ENCODE measurements around the gene ZNF571.

Gene ZNF571

GRCh38 chr19:37594304-37594981 is at the start of gene ZNF571, which contains the start of gene ZNF540:
Gene ZNF571 (minus strand): TSS chr19:37594792. CDS start chr19:37586676, 8,116 bp downstream.
Gene ZNF540 (plus strand): TSS chr19:37594876. CDS start chr19:37598448, 3,572 bp downstream.
- Histone ChIP-seq H3K36me3 (ENCODE audit: control insufficient read depth in 2 of 2, insufficient read depth in 1 of 2, low read length in 2 of 2) (peaks cover 8 to 23% of the 10 kb centered on the region in 2 experiments), H3K4me3 (ENCODE audit: low read depth, low read length) (peak within 1 kb of the TSS; percentile 71), H3K27ac (ENCODE audit: extremely low read depth, low read depth, low read length) (peak within 1 kb of the TSS; percentile 87), H3K9me3 (ENCODE audit: control insufficient read depth, insufficient read depth, low read depth, low read length) (peaks cover 8% of the 10 kb centered on the region), H3K4me1 (ENCODE audit: control insufficient read depth, insufficient read depth, low read length) (0 out of 2 replicates have a peak, but pooled peaks cover 5% of the 10 kb centered on the region)
- CTCF ChIA-PET, result interaction anchor here (0.7 to 0.8 kb wide), 2 partner anchors 125 to 1216 kb away, joined by 5 read pairs; partner anchors contain the start of genes ZFP14 and ZNF607
- POLR2A ChIA-PET, result interaction anchor here (0.5 to 2.4 kb wide), 32 partner anchors 11 to 1910 kb away, joined by 3 to 29 read pairs (median 6); partner anchors contain the start of genes FAM98C, PSMD8, SIPA1L3 and WDR87
- TF ChIP-seq ZNF530 (tag by site-specific recombination; IDR thresholded peaks at IDR 0.05; ENCODE audit: low read depth) (0 out of 2 replicates have a peak, but pooled peaks have one; percentile 57), ZNF548 (tag by site-specific recombination; IDR thresholded peaks at IDR 0.05) (peak; percentile 88), ZNF777 (tag by site-specific recombination; IDR thresholded peaks at IDR 0.05; ENCODE audit: borderline replicate concordance) (peak; percentile 95), ZEB2 (tag by site-specific recombination; IDR thresholded peaks at IDR 0.05) (peak; percentile 100), ZNF600 (tag by site-specific recombination; IDR thresholded peaks at IDR 0.05) (peak; percentile 100), GLI2 (tag by site-specific recombination; IDR thresholded peaks at IDR 0.05; ENCODE audit: borderline replicate concordance, low read depth) (no peak), ZNF473 (tag by site-specific recombination; IDR thresholded peaks at IDR 0.05) (peak; percentile 86; the same call in 1 of the 2 replicates), ZNF513 (tag by site-specific recombination; IDR thresholded peaks at IDR 0.05) (peak; percentile 59; the same call in 1 of the 2 replicates), ZNF140 (tag by site-specific recombination; IDR thresholded peaks at IDR 0.05) (no peak), ZNF248 (tag by site-specific recombination; IDR thresholded peaks at IDR 0.05) (peak; percentile 86), ZNF335 (tag by site-specific recombination; conservative IDR thresholded peaks at IDR 0.05) (peak; percentile 97), GFI1B (tag by site-specific recombination; IDR thresholded peaks at IDR 0.05) (peak; percentile 83; the same call in 1 of the 2 replicates), ZNF362 (tag by site-specific recombination; IDR thresholded peaks at IDR 0.05) (peak; percentile 81), ZNF16 (tag by site-specific recombination; IDR thresholded peaks at IDR 0.05; ENCODE audit: low read depth) (no peak; the same call in 1 of the 2 replicates), ZNF549 (tag by site-specific recombination; IDR thresholded peaks at IDR 0.05) (no peak), ZNF623 (tag by site-specific recombination; IDR thresholded peaks at IDR 0.05) (peak; percentile 57; the same call in 1 of the 2 replicates), ZNF354C (tag by site-specific recombination; IDR thresholded peaks at IDR 0.05; ENCODE audit: borderline replicate concordance, low read depth) (no peak), ZNF433 (tag by site-specific recombination; IDR thresholded peaks at IDR 0.05; ENCODE audit: low read depth) (no peak), ZNF132 (tag by site-specific recombination; IDR thresholded peaks at IDR 0.05; ENCODE audit: borderline replicate concordance) (no peak), ZNF184 (tag by site-specific recombination; IDR thresholded peaks at IDR 0.05) (peak; percentile 87), ZNF518A (tag by site-specific recombination; conservative IDR thresholded peaks at IDR 0.05; ENCODE audit: low read depth) (peak; percentile 77; the same call in 1 of the 2 replicates), GLIS2 (tag by site-specific recombination; IDR thresholded peaks at IDR 0.05) (peak; percentile 69; the same call in 1 of the 2 replicates), KLF9 (tag by site-specific recombination; IDR thresholded peaks at IDR 0.05; ENCODE audit: low read depth) (peak; percentile 99), GLIS1 (tag by site-specific recombination; IDR thresholded peaks at IDR 0.05) (peak; percentile 71), ZNF521 (tag by site-specific recombination; IDR thresholded peaks at IDR 0.05) (no peak), ZBTB21 (tag by site-specific recombination; IDR thresholded peaks at IDR 0.05) (peak; percentile 84), ZNF670 (tag by site-specific recombination; IDR thresholded peaks at IDR 0.05; ENCODE audit: low read depth) (no peak), ZNF146 (tag by site-specific recombination; IDR thresholded peaks at IDR 0.05) (peak; percentile 96)
- TF ChIP-seq, protein P1, sequence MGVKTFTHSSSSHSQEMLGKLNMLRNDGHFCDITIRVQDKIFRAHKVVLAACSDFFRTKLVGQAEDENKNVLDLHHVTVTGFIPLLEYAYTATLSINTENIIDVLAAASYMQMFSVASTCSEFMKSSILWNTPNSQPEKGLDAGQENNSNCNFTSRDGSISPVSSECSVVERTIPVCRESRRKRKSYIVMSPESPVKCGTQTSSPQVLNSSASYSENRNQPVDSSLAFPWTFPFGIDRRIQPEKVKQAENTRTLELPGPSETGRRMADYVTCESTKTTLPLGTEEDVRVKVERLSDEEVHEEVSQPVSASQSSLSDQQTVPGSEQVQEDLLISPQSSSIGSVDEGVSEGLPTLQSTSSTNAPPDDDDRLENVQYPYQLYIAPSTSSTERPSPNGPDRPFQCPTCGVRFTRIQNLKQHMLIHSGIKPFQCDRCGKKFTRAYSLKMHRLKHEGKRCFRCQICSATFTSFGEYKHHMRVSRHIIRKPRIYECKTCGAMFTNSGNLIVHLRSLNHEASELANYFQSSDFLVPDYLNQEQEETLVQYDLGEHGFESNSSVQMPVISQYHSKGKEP (tag by site-specific recombination; IDR thresholded peaks at IDR 0.05), result no peak; the same call in 1 of the 2 replicates

Data from HEK293 (cell line).